Epithelial cell of proximal tubule (primary cell): Measurements from ENCODE around the gene MDM2. TPM values are rescaled to one million over a fixed set of nuclear protein-coding genes. Genes with fewer than 3 reads are reported as not detected.

Source experiments
- DNase-seq: peaks from one replicate; pipeline ENCODE4 v3.0.0-alpha.2; 2011; ENCODE audit warnings: low read depth
- H3K4me3 ChIP-seq: 2 replicates; pipeline ENCODE4 v1.5.1; 2011; ENCODE audit warnings: low read depth, mild to moderate bottlenecking, low read length
- total RNA-seq: library from RNA; depleted of rRNA; stranded (reverse); fragments of >200 nt; gene quantifications from 2 replicates; pipeline ENCODE4 v1.2.3, GENCODE V29; 2015
- TF ChIP-seq, protein P1 (sequence below): conservative IDR thresholded peaks from 2 replicates; pipeline ENCODE4 v1.5.1; 2012; ENCODE audit warnings: low read depth, mild to moderate bottlenecking, low read length

Gene MDM2
- total RNA-seq, 1 donor from 2014 or later = 129 TPM

DNA sequence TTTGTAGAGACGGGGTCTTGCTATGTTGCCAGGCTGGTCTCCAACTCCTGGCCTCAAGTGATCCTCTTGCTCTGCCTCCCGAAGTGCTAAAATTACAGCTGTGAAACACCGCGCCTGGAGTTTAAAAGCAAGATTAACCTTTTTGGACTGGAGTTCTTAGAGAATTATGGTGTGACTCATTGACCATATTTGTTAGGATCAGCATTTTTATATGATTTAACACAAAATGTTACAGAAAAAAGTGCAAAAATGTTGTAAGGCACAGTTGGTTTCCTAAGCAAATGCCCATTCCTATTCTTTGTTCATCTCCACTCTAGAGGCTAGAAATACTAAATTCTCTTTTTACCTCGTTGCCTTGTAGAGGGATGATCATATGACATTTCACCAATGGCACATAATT is 34.4 kb upstream of the MDM2 start:
- H3K4me3 ChIP-seq = no peak overlapping the region
- TF ChIP-seq, protein P1, sequence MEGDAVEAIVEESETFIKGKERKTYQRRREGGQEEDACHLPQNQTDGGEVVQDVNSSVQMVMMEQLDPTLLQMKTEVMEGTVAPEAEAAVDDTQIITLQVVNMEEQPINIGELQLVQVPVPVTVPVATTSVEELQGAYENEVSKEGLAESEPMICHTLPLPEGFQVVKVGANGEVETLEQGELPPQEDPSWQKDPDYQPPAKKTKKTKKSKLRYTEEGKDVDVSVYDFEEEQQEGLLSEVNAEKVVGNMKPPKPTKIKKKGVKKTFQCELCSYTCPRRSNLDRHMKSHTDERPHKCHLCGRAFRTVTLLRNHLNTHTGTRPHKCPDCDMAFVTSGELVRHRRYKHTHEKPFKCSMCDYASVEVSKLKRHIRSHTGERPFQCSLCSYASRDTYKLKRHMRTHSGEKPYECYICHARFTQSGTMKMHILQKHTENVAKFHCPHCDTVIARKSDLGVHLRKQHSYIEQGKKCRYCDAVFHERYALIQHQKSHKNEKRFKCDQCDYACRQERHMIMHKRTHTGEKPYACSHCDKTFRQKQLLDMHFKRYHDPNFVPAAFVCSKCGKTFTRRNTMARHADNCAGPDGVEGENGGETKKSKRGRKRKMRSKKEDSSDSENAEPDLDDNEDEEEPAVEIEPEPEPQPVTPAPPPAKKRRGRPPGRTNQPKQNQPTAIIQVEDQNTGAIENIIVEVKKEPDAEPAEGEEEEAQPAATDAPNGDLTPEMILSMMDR = no peak
- DNase-seq = no peak

DNA sequence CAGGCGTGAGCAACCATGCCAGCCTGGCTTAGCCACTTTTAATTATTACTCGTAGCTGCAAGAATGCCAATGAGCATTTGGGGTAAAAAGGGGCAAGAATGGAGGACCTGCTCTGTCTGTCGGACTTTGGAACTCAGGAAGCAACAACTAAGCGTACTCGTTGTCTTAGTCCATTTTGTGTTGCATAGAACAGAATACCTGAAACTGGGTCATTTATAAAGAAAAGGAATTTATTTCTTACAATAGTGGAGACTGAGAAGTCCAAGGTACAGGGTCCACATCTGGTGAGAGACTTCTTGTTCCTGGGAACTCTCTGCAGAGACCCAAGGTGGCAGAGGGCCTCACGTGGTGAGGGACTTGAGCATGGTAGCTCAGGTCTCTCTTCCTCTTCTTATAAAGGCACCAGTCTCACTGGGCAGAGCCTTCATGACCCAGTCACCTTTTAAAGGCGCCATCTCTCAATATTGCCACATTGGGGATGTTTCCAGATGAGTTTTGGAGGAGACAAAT is 32.8 kb upstream of the MDM2 start:
- no peak for DNase-seq
- no peak overlapping the region for H3K4me3 ChIP-seq
- TF ChIP-seq, protein P1 = no peak

DNA sequence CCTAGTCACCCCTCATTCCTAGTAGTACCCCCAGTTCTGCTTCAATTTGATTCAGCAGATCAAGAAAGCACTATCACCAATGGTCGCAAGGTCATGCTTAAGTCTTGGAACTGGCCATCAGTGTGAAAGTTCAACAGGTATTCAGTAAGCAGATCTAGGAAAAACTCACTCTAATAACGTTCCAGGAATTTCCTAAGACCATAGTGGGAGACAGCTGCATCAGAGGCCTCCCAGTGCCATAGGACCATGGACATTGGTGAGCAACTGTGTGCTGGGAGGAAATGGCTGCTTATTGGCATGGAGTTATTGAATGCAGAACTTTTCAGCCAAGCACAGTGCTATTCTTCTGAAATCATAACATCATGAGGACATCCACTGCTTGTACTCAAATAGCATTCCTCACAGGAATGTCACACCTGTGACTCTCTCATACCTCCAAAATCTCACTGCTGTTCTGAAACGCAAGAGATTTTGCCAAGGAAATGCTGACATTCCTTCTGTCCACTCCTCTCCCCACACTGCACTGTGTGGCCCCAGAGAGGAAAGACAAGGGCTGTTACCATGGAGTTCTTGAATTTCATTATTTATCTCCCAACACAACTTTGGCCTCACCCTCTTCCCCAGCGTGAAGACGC is 30.9 kb upstream of the MDM2 start:
- no peak for DNase-seq
- TF ChIP-seq, protein P1 = no peak
- H3K4me3 ChIP-seq = no peak overlapping the region

DNA sequence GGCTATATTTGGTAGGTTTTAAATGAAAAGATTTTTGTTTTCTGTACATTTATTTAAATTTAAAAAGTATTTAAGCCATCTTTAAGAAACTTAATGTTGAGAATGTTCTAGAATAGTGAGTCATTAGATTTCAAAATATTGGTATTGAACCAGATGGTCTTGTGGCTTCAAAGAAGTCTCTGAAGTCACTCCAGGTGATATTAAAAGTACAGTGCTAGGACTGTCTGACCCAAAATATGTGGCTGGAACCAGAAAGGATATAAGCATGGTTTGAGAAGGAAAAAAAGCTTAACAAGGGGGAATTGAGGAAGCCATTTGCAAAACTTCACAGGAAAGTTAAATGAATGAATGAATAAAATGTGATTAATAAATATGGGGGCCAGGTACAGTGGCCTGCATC is 28.7 kb upstream of the MDM2 start:
- TF ChIP-seq, protein P1 = no peak
- DNase-seq = no peak

DNA sequence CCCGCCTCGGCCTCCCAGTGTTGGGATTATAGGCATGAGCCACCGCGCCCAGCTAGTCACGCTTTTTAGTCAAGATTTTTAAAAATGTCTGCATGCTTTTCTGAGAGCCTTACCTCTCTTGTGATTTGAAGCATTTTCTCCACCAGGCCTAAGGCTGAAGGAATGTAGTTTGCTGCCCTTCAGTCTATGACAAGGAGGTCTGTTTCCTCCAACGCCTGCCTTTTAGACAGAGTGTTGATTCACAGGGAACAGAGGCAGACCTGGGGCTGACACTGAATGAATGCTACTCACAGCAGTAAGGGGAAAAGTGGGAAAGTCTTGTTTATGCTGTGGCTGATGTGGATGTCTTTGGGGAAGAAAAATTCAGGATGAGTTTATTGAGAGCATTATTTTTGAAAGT is 27.2 kb upstream of the MDM2 start:
- no peak overlapping the region for H3K4me3 ChIP-seq
- DNase-seq = no peak

More for the DNA sequence above, 28.7 kb upstream of the MDM2 start:
- H3K4me3 ChIP-seq = no peak overlapping the region

DNA sequence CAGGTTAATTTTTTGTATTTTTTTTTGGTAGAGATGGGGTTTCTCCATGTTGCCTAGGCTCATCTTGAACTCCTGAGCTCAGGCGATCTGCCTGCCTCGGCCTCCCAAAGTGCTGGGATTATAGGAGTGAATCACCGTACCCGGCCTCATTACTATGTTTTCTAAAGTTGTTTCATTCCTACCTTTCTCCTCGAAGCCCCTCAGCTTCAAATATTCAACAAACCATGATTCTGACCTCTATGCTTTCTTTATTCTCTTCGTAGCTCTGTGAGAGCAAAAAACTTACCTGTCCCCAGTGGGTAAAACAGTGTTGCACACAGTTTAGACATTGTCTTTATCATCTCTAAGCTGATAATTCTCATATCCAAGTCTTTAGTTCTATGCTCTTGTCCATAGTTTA is 26.2 kb upstream of the MDM2 start:
- no peak overlapping the region for H3K4me3 ChIP-seq
- DNase-seq = no peak
- TF ChIP-seq, protein P1 = no peak

More for the DNA sequence above, 27.2 kb upstream of the MDM2 start:
- TF ChIP-seq, protein P1 = no peak

DNA sequence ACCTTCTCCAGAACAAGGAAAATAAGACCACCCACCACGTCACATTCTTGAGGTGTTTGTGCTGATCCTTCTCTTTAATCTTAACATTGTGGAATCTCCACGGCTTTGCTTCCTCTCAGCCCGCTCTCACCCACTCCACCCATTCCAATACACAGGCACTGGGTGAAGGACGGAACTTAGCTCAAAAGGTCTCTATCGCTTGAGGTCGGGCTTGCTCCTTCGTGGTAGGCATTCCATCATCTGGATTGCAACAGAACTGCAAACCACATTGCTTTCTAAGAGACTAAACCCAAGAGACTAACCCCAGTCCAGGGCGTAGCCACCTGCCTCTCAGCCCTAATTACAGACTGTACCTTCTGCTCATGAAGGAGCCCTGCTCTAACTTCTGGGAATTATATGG is 24.0 kb upstream of the MDM2 start:
- TF ChIP-seq, protein P1 = no peak
- H3K4me3 ChIP-seq = no peak overlapping the region
- no peak for DNase-seq
